Loucy (cell line): ENCODE results near the gene GRIN2A.

Source experiments
- H2AFZ ChIP-seq: fragments of 200-600 bp; sonication (generic); 2 replicates; pipeline ENCODE4 v1.6.0; 2016; ENCODE audit warnings: antibody characterized with exemption, mild to moderate bottlenecking, low read length, moderate library complexity
- H3F3A ChIP-seq: fragments of 200-600 bp; 2 replicates; pipeline ENCODE4 v1.6.0; 2016; ENCODE audit warnings: antibody characterized with exemption, low read depth, mild to moderate bottlenecking
- H3K27me3 ChIP-seq: fragments of 200-600 bp; sonication (generic); 2 replicates; pipeline ENCODE4 v1.6.1; 2014; ENCODE audit warnings: low read length, mild to moderate bottlenecking; ENCODE audit not compliant: insufficient read depth, poor library complexity, severe bottlenecking
- H3K36me3 ChIP-seq: fragments of 200-600 bp; sonication (generic); 2 replicates; pipeline ENCODE4 v1.6.1; 2016; ENCODE audit warnings: low read length; ENCODE audit not compliant: insufficient read depth
- H3K4me1 ChIP-seq: fragments of 200-600 bp; sonication (generic); 2 replicates; pipeline ENCODE4 v1.5.1; 2014; ENCODE audit warnings: low read length, mild to moderate bottlenecking; ENCODE audit not compliant: insufficient read depth, poor library complexity, severe bottlenecking
- H3K4me2 ChIP-seq: fragments of 200-600 bp; sonication (generic); 2 replicates; pipeline ENCODE4 v1.6.0; 2014; ENCODE audit warnings: antibody characterized with exemption, low read length, low read depth, mild to moderate bottlenecking; ENCODE audit not compliant: poor library complexity, severe bottlenecking
- H3K4me3 ChIP-seq: fragments of 200-600 bp; sonication (generic); 2 replicates; pipeline ENCODE4 v1.5.1; 2014; ENCODE audit warnings: low read length, mild to moderate bottlenecking, mixed read lengths; ENCODE audit not compliant: poor library complexity, severe bottlenecking
- H3K79me2 ChIP-seq: fragments of 200-600 bp; sonication (generic); 2 replicates; pipeline ENCODE4 v1.6.1; 2014; ENCODE audit warnings: low read length; ENCODE audit not compliant: insufficient read depth
- H3K9ac ChIP-seq: fragments of 200-600 bp; sonication (generic); 2 replicates; pipeline ENCODE4 v1.6.0; 2014; ENCODE audit warnings: mild to moderate bottlenecking, low read depth, low read length, moderate library complexity; ENCODE audit not compliant: poor library complexity, severe bottlenecking
- H3K9me2 ChIP-seq: fragments of 200-600 bp; sonication (generic); replicated peaks from 2 replicates; pipeline ENCODE4 v1.6.1; 2016; ENCODE audit warnings: low read depth, low read length, mixed read lengths
- H3K9me3 ChIP-seq: fragments of 200-600 bp; sonication (generic); 2 replicates; pipeline ENCODE4 v1.6.1; 2014; ENCODE audit warnings: mild to moderate bottlenecking, antibody characterized with exemption, low read length, low read depth; ENCODE audit not compliant: insufficient read depth
- H4K20me1 ChIP-seq: fragments of 200-600 bp; sonication (generic); 2 replicates; pipeline ENCODE4 v1.6.0; 2014; ENCODE audit warnings: antibody characterized with exemption, low read length, mild to moderate bottlenecking; ENCODE audit not compliant: insufficient read depth, poor library complexity, severe bottlenecking
- CTCF ChIP-seq: fragments of 200-600 bp; sonication (generic); conservative IDR thresholded peaks from 2 replicates; pipeline ENCODE4 v1.5.1; 2014; ENCODE audit warnings: mild to moderate bottlenecking, antibody characterized with exemption, low read length
- EZH2phosphoT487 ChIP-seq: fragments of 200-600 bp; IDR thresholded peaks from 2 replicates; pipeline ENCODE4 v1.6.1; 2018; ENCODE audit warnings: antibody characterized with exemption, mild to moderate bottlenecking, moderate library complexity, borderline replicate concordance

GRIN2A gene

GRCh38 chr16:10113248-10113647 is 69.0 kb downstream of the GRIN2A start:
- H3K9me2 ChIP-seq, result no peaks in the 10 kb centered on the region
- no peak overlapping the region for H3K9ac ChIP-seq
- H3K9me3 ChIP-seq, result no peaks in the 10 kb centered on the region
- H4K20me1 ChIP-seq, result no peaks in the 10 kb centered on the region
- H3F3A ChIP-seq, result no peaks in the 10 kb centered on the region
- no peaks in the 10 kb centered on the region for H3K36me3 ChIP-seq
- H3K4me2 ChIP-seq, result no peak overlapping the region
- no peak overlapping the region for H2AFZ ChIP-seq
- H3K4me3 ChIP-seq, result no peak overlapping the region
- no peak for TF ChIP-seq EZH2phosphoT487
- no peak for TF ChIP-seq CTCF
- H3K4me1 ChIP-seq, result no peaks in the 10 kb centered on the region
- no peaks in the 10 kb centered on the region for H3K79me2 ChIP-seq
- H3K27me3 ChIP-seq, result no peaks in the 10 kb centered on the region

- Histone ChIP-seq H3K9ac (no peak overlapping the region), H3K27me3 (no peaks in the 10 kb centered on the region), H3K9me2 (no peaks in the 10 kb centered on the region), H3K4me1 (no peaks in the 10 kb centered on the region), H3K4me2 (no peak overlapping the region), H4K20me1 (no peaks in the 10 kb centered on the region), H2AFZ (no peak overlapping the region), H3K36me3 (no peaks in the 10 kb centered on the region), H3K79me2 (no peaks in the 10 kb centered on the region), H3K9me3 (no peaks in the 10 kb centered on the region), H3F3A (no peaks in the 10 kb centered on the region), H3K4me3 (no peak overlapping the region)
- TF ChIP-seq EZH2phosphoT487 (no peak), CTCF (no peak)
These were observed 70.2 kb downstream of the GRIN2A start for GRCh38 chr16:10112021-10112420.

GRCh38 chr16:10111156-10111761 is 71.0 kb downstream of the GRIN2A start:
- Histone ChIP-seq H3K27me3 (no peaks in the 10 kb centered on the region), H3F3A (no peaks in the 10 kb centered on the region), H2AFZ (no peak overlapping the region), H4K20me1 (no peaks in the 10 kb centered on the region), H3K79me2 (no peaks in the 10 kb centered on the region), H3K4me3 (no peak overlapping the region), H3K9me2 (no peaks in the 10 kb centered on the region), H3K9ac (no peak overlapping the region), H3K36me3 (no peaks in the 10 kb centered on the region), H3K4me2 (no peak overlapping the region), H3K4me1 (no peaks in the 10 kb centered on the region), H3K9me3 (no peaks in the 10 kb centered on the region)
- TF ChIP-seq EZH2phosphoT487, result no peak
- no peak for TF ChIP-seq CTCF
